B cell (primary cell): ENCODE measurements around the gene CHAF1A. TPM values are rescaled to one million over a fixed set of nuclear protein-coding genes. Genes with fewer than 3 reads are reported as not detected.

Experiments used
- ATAC-seq: fragments of 200-7000 bp; cut with Tn5 transposase; one replicate; pipeline ENCODE4 v1.10.0; 2021; ENCODE audit warnings: low read depth, mild to moderate bottlenecking, moderate number of reproducible peaks, moderate library complexity
- CTCF ChIA-PET: fragments of 350-600 bp; sonication (Branson Sonifier 250); formaldehyde crosslinking; loops from one replicate; lab custom pipeline; 2021; ENCODE audit warnings: antibody characterized with exemption, inconsistent platforms; lab: Charles Lee
- POLR2A ChIA-PET: fragments of 350-600 bp; sonication (Branson Sonifier 250); formaldehyde crosslinking; loops from one replicate; lab custom pipeline; 2021; ENCODE audit warnings: antibody characterized with exemption; lab: Charles Lee
- DNase-seq: peaks from one replicate; pipeline ENCODE4 v3.0.0; 2013
- H2AFZ ChIP-seq: 2 replicates; pipeline ENCODE4 v1.6.1; 2012; ENCODE audit warnings: mild to moderate bottlenecking, low read depth, low read length; ENCODE audit not compliant: insufficient read depth, poor library complexity, severe bottlenecking
- H3K27ac ChIP-seq, 2 donors: 1 replicate in 1 of 2; 2 replicates in 1 of 2; pipeline ENCODE4 v1.5.1; 2012 to 2013; ENCODE audit warnings: low read length in 2 of 2, mild to moderate bottlenecking in 2 of 2, moderate library complexity in 1 of 2
- H3K27me3 ChIP-seq, 4 experiments: fragments of 200-600 bp in 1 of 4; sonication (generic) in 1 of 4; replicated peaks in 1 of 4; 1 replicate in 2 of 4; 2 replicates in 2 of 4; pipeline versions ENCODE4 v1.6.1 to v1.7.0; 2013 to 2016; ENCODE audit warnings: low read length in 3 of 4, mild to moderate bottlenecking in 2 of 4, mixed read lengths in 1 of 4, moderate library complexity in 1 of 4; ENCODE audit not compliant: insufficient read depth in 4 of 4, control insufficient read depth in 3 of 4; ENCODE audit errors: control extremely low read depth in 1 of 4
- H3K36me3 ChIP-seq, 2 experiments: replicated peaks in 1 of 2; 1 replicate in 1 of 2; 2 replicates in 1 of 2; pipeline versions ENCODE4 v1.6.1 to v1.7.1; 2013; ENCODE audit warnings: low read length in 1 of 2; ENCODE audit not compliant: insufficient read depth in 2 of 2, control insufficient read depth in 1 of 2; ENCODE audit errors: control extremely low read depth in 1 of 2, extremely low read depth in 1 of 2
- H3K4me1 ChIP-seq, 2 donors: fragments of 200-600 bp in 1 of 2; sonication (generic) in 1 of 2; 1 replicate in 1 of 2; 2 replicates in 1 of 2; pipeline versions ENCODE4 v1.5.1 to v1.6.1; 2013 to 2017; ENCODE audit warnings: low read length in 2 of 2; ENCODE audit not compliant: control insufficient read depth in 2 of 2, insufficient read depth in 2 of 2
- H3K4me2 ChIP-seq: replicated peaks from 2 replicates; pipeline ENCODE3; 2012; ENCODE audit warnings: mild to moderate bottlenecking, low read depth, low read length; ENCODE audit not compliant: poor library complexity, severe bottlenecking
- H3K4me3 ChIP-seq, 5 experiments: fragments of 200-600 bp in 1 of 5; sonication (generic) in 1 of 5; 1 replicate in 3 of 5; 2 replicates in 2 of 5; pipeline versions ENCODE4 v1.5.1 to v1.7.0; 2011 to 2016; ENCODE audit warnings: low read length in 4 of 5, mild to moderate bottlenecking in 4 of 5, low read depth in 2 of 5, control low read depth in 1 of 5, moderate library complexity in 1 of 5; ENCODE audit not compliant: insufficient read depth in 1 of 5; ENCODE audit errors: control extremely low read depth in 1 of 5, extremely low read depth in 1 of 5
- H3K79me2 ChIP-seq: fragments of 200-600 bp; sonication (generic); one replicate; pipeline ENCODE4 v1.6.0; 2016; ENCODE audit warnings: low read length; ENCODE audit not compliant: control insufficient read depth, insufficient read depth
- H3K9ac ChIP-seq: fragments of 200-600 bp; sonication (generic); 2 replicates; pipeline ENCODE4 v1.6.1; 2017; ENCODE audit warnings: mild to moderate bottlenecking, low read length, moderate library complexity
- H3K9me3 ChIP-seq, 3 donors: one replicate each; pipeline versions ENCODE4 v1.6.1 to v1.7.1; 2013; ENCODE audit warnings: low read length in 2 of 3; ENCODE audit not compliant: control insufficient read depth in 2 of 3, insufficient read depth in 1 of 3; ENCODE audit errors: control extremely low read depth in 1 of 3
- H4K20me1 ChIP-seq: 2 replicates; pipeline ENCODE4 v1.6.0; 2012; ENCODE audit warnings: mild to moderate bottlenecking, low read length; ENCODE audit not compliant: insufficient read depth, control insufficient read depth, poor library complexity, severe bottlenecking
- H3K27ac Mint-ChIP-seq: one replicate; pipeline ENCODE4 v1.8.0; 2021; ENCODE audit warnings: mixed read lengths
- H3K27me3 Mint-ChIP-seq: one replicate; pipeline ENCODE4 v1.8.0; 2021; ENCODE audit warnings: mixed read lengths
- H3K4me1 Mint-ChIP-seq: one replicate; pipeline ENCODE4 v1.8.0; 2021; ENCODE audit warnings: mixed read lengths
- H3K4me3 Mint-ChIP-seq: one replicate; pipeline ENCODE4 v1.8.0; 2021; ENCODE audit warnings: mixed read lengths
- H3K9me3 Mint-ChIP-seq: one replicate; pipeline ENCODE4 v1.8.0; 2022; ENCODE audit warnings: mixed read lengths; ENCODE audit not compliant: insufficient read depth
- CTCF ChIP-seq: fragments of 200-600 bp; IDR thresholded peaks from one replicate; pipeline ENCODE4 v1.8.0; 2022; ENCODE audit warnings: antibody characterized with exemption, mild to moderate bottlenecking
- EZH2 ChIP-seq: IDR thresholded peaks from 2 replicates; pipeline ENCODE4 v1.6.1; 2012; ENCODE audit warnings: borderline replicate concordance, low read depth, mild to moderate bottlenecking, moderate library complexity, low read length; ENCODE audit not compliant: insufficient read depth, poor library complexity, severe bottlenecking
- WGBS: methylation state at CpG from one replicate; pipeline ENCODE4 v1.1.5; 2013; ENCODE audit warnings: missing lambda C conversion rate; ENCODE audit not compliant: insufficient coverage; 5-methylcytosine and 5-hydroxymethylcytosine counted together
- intact Hi-C: fragments of 100-400 bp; cut with micrococcal nuclease; formaldehyde crosslinking; loops from one replicate; pipeline ENCODE4 v1.10.0; 2022
- polyA plus RNA-seq: library from polyadenylated mRNA; depleted of rRNA; stranded (reverse); fragments of >200 nt; gene quantifications from 2 replicates; pipeline ENCODE4 v1.2.3, GENCODE V29; 2012
- total RNA-seq, 2 donors: library from RNA; stranded (reverse); fragments of 120-200 nt in 1 of 2; gene quantifications; 1 replicate in 1 of 2; 2 replicates in 1 of 2; pipeline versions ENCODE4 v1.2.3 to v1.2.4, GENCODE V29; 2013 to 2022

Gene CHAF1A
- total and polyA plus RNA-seq, 2 donors (not counting 1 experiment from before 2014, with no cell fraction given) = 15.1 to 19.7 TPM

GRCh38 chr19:4386041-4386782 lies 16.2 kb upstream of the CHAF1A start:
- H3K9me3 ChIP-seq = peaks cover 0 to 3% (median 0%) of the 10 kb centered on the region in 3 donors
- H3K9ac ChIP-seq = no peak overlapping the region
- Mint-ChIP-seq H3K4me1 (peaks cover 32% of the 10 kb centered on the region), H3K27me3 (no peaks in the 10 kb centered on the region), H3K9me3 (no peaks in the 10 kb centered on the region), H3K4me3 (no peak overlapping the region), H3K27ac (no peak overlapping the region)
- no peak for ATAC-seq
- H3K36me3 ChIP-seq = peaks cover 0 to 34% of the 10 kb centered on the region in 2 experiments
- peaks cover 4 to 9% of the 10 kb centered on the region in 2 donors for H3K4me1 ChIP-seq
- DNase-seq = no peak
- 94% methylated on average over 11 of the region's 13 CpGs for WGBS
- TF ChIP-seq EZH2 (no peak), CTCF (no peak)
- H4K20me1 ChIP-seq = peaks cover 73% of the 10 kb centered on the region
- peaks cover 96% of the 10 kb centered on the region for H3K79me2 ChIP-seq
- H3K27me3 ChIP-seq = no peaks in the 10 kb centered on the region
- H3K4me3 ChIP-seq = no peak overlapping the region
- H2AFZ ChIP-seq = no peak overlapping the region
- CTCF ChIA-PET = no interaction called here
- POLR2A ChIA-PET = no interaction called here
- no peak overlapping the region for H3K4me2 ChIP-seq
- no peak overlapping the region for H3K27ac ChIP-seq
- intact Hi-C loops = no loop called here

- H3K9me3 ChIP-seq = no peaks in the 10 kb centered on the region
- H2AFZ ChIP-seq = no peak overlapping the region
- Mint-ChIP-seq H3K27me3 (no peaks in the 10 kb centered on the region), H3K27ac (no peak overlapping the region), H3K9me3 (no peaks in the 10 kb centered on the region), H3K4me3 (no peak overlapping the region), H3K4me1 (peaks cover 24% of the 10 kb centered on the region)
- intact Hi-C loops = no loop called here
- DNase-seq (no peak), ATAC-seq (no peak)
- H3K4me1 ChIP-seq = no peaks in the 10 kb centered on the region
- 96% methylated on average over 16 of the region's 16 CpGs for WGBS
- no peak overlapping the region for H3K4me3 ChIP-seq
- no peak overlapping the region for H3K27ac ChIP-seq
- peaks cover 95% of the 10 kb centered on the region for H4K20me1 ChIP-seq
- TF ChIP-seq EZH2 (no peak), CTCF (no peak)
- H3K36me3 ChIP-seq = peaks cover 0 to 40% of the 10 kb centered on the region in 2 experiments
- peaks cover 100% of the 10 kb centered on the region for H3K79me2 ChIP-seq
- no peak overlapping the region for H3K4me2 ChIP-seq
- POLR2A ChIA-PET = no interaction called here
- H3K27me3 ChIP-seq = no peaks in the 10 kb centered on the region
- CTCF ChIA-PET = interaction anchor here (1.0 to 2.0 kb wide), 2 partner anchors 12 to 19 kb away, joined by 3 to 4 read pairs; partner anchors contain the start of gene SH3GL1
- no peak overlapping the region for H3K9ac ChIP-seq
These were observed 13.9 kb upstream of the CHAF1A start for GRCh38 chr19:4388337-4389063.
